PFSK-1 (cell line): Measurements from ENCODE around the gene CSGALNACT2.

ENCODE experiments used
- FOXP2 ChIP-seq: optimal IDR thresholded peaks from 2 replicates; pipeline ENCODE3; 2011; ENCODE audit warnings: borderline replicate concordance, control low read depth, inconsistent platforms; ENCODE audit not compliant: insufficient read depth; ENCODE audit errors: extremely low read length, extremely low read depth
- POLR2AphosphoS5 ChIP-seq: IDR thresholded peaks from 2 replicates; pipeline ENCODE4 v1.6.1; 2012; ENCODE audit warnings: low read depth, mild to moderate bottlenecking, control low read depth, low read length, moderate library complexity
- REST ChIP-seq, 2 experiments: IDR thresholded peaks; 2 replicates each; pipeline versions ENCODE4 v1.6.1 to v1.8.0; 2011 to 2012; ENCODE audit warnings: low read depth in 2 of 2, low read length in 2 of 2, control low read depth in 1 of 2, inconsistent platforms in 1 of 2, mild to moderate bottlenecking in 1 of 2, moderate library complexity in 1 of 2; ENCODE audit not compliant: insufficient read depth in 1 of 2
- SIN3A ChIP-seq: IDR thresholded peaks from 2 replicates; pipeline ENCODE4 v1.6.1; 2012; ENCODE audit warnings: mild to moderate bottlenecking, low read length, moderate library complexity, borderline replicate concordance; ENCODE audit not compliant: insufficient read depth
- TAF1 ChIP-seq: IDR thresholded peaks from 2 replicates; pipeline ENCODE4 v1.6.1; 2012; ENCODE audit warnings: low read length, control low read depth, borderline replicate concordance; ENCODE audit not compliant: insufficient read depth

The CSGALNACT2 gene

GRCh38 chr10:43219848-43220247, 81.6 kb downstream of the CSGALNACT2 start:
- TF ChIP-seq FOXP2 (no peak), SIN3A (no peak), REST (IDR thresholded peaks at IDR 0.05; ENCODE audit: insufficient read depth in 1 of 2, low read depth in 2 of 2, low read length in 2 of 2) (no peak), TAF1 (no peak), POLR2AphosphoS5 (no peak)

- no peak for TF ChIP-seq SIN3A
- no peak for TF ChIP-seq FOXP2
- TF ChIP-seq POLR2AphosphoS5, result no peak
These were observed 82.6 kb downstream of the CSGALNACT2 start for GRCh38 chr10:43220657-43221418.

GRCh38 chr10:43221419-43222209, 83.4 kb downstream of the CSGALNACT2 start:
- TF ChIP-seq SIN3A (no peak), TAF1 (no peak), FOXP2 (no peak), POLR2AphosphoS5 (no peak), REST (IDR thresholded peaks at IDR 0.05; ENCODE audit: insufficient read depth in 1 of 2, low read depth in 2 of 2, low read length in 2 of 2) (no peak)

GRCh38 chr10:43222210-43222720, 84.0 kb downstream of the CSGALNACT2 start:
- TF ChIP-seq REST (IDR thresholded peaks at IDR 0.05; ENCODE audit: insufficient read depth in 1 of 2, low read depth in 2 of 2, low read length in 2 of 2) (no peak), TAF1 (no peak), POLR2AphosphoS5 (no peak), FOXP2 (no peak), SIN3A (no peak)

- no peak for TF ChIP-seq TAF1
- no peak for TF ChIP-seq REST (IDR thresholded peaks at IDR 0.05; ENCODE audit: insufficient read depth in 1 of 2, low read depth in 2 of 2, low read length in 2 of 2)
- TF ChIP-seq FOXP2, result no peak
- no peak for TF ChIP-seq POLR2AphosphoS5
- TF ChIP-seq SIN3A, result no peak
These were observed 84.8 kb downstream of the CSGALNACT2 start for GRCh38 chr10:43223056-43223455.
